Measurements from ENCODE around the gene SLC1A7.

Gene SLC1A7

GRCh38 chr1:53061123-53061858 lies 81.1 kb downstream of the SLC1A7 start:
- no peak for DNase-seq (ENCODE audit: low spot score)

- no peak for DNase-seq (ENCODE audit: low spot score)
Measured at GRCh38 chr1:53060579-53060978, 81.9 kb downstream of the SLC1A7 start.

DNA sequence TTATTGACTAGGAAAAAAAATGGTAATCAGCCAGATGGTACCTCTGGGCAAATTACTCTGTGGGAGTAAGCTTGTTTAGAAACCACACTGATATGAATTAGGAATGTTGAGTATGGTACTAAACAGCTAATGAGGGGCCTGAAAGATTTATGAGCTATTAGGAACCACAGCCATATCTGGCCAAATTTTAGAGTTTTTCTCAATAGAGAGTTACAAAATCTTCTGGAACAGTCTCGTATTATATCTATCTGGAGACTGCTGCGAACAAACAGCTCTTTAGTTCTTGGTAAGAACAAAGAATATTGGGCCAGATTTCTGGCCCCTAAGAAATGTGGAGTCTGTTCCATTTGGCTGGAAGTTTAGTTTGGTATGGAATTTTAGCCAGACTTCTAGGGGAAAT lies 85.3 kb downstream of the SLC1A7 start:
- DNase-seq (ENCODE audit: low spot score) = no peak

GRCh38 chr1:53051676-53052075 lies 90.8 kb downstream of the SLC1A7 start:
- no peak for DNase-seq (ENCODE audit: low spot score)

DNA sequence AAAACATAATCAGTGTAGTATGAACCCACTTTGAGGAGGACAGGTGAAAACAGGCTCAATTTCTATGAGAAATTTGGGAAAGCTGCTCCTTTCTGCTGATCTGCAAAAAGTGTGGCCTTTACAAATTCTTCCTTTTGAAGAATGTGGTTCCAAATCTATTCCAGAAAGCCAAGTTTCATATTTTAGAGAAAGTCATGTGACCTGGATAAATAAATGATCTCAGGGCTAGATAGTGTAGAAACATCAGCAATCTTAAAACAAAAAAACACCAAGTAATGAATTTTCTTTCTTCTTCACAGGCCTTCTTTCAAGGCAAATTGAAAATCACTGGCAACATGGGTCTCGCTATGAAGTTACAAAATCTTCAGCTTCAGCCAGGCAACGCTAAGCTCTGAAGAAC lies 92.1 kb downstream of the SLC1A7 start:
- DNase-seq (ENCODE audit: low spot score) = no peak

DNA sequence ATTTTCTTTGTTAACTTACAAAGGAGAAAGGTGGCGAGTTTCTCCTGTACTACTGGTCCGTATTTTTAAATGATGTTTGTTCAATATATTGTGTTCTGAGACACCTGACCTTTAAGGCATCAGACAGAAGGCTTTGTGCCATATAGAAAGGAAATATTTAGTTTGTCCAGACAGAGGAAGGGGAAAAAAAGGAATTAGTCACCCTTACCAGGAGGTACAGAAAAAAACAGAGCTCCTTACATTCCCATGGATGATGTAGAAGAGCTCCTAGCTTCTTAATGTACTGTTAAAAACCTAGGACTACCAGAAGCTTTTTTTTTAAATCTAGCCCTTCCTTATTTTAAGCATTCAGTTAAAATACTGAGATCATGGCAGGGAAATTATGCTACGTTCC lies 92.9 kb downstream of the SLC1A7 start:
- no peak for DNase-seq (ENCODE audit: low spot score)

DNA sequence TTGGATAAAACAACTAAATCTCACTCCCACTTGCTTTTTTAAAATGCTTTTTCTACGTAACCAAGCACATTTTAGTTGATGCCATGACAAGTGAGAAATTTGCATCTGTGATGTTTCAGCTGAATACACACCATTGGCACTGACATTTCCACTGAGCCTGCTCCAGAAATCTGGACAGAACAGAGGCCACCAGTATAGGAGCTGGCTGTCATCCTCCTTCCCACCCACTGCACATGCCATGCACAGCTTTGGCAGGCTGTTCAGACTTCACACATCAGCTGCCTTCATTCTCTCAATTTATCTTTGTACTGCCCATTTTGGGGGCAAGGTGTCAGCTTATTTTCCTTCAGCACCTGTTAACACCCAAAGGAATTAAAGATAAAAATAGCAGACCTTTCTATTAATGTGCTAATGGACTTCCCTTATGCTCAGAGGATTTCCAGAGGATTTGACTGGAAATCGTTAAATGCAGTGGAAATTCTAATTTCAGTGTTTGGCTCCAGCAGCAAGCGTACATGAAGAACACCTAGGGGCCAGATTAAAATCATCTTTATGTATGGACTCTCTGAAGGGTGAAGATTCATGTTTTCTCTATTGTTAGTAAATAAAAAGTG lies 93.4 kb downstream of the SLC1A7 start:
- DNase-seq (ENCODE audit: low spot score) = peak; percentile 63

DNA sequence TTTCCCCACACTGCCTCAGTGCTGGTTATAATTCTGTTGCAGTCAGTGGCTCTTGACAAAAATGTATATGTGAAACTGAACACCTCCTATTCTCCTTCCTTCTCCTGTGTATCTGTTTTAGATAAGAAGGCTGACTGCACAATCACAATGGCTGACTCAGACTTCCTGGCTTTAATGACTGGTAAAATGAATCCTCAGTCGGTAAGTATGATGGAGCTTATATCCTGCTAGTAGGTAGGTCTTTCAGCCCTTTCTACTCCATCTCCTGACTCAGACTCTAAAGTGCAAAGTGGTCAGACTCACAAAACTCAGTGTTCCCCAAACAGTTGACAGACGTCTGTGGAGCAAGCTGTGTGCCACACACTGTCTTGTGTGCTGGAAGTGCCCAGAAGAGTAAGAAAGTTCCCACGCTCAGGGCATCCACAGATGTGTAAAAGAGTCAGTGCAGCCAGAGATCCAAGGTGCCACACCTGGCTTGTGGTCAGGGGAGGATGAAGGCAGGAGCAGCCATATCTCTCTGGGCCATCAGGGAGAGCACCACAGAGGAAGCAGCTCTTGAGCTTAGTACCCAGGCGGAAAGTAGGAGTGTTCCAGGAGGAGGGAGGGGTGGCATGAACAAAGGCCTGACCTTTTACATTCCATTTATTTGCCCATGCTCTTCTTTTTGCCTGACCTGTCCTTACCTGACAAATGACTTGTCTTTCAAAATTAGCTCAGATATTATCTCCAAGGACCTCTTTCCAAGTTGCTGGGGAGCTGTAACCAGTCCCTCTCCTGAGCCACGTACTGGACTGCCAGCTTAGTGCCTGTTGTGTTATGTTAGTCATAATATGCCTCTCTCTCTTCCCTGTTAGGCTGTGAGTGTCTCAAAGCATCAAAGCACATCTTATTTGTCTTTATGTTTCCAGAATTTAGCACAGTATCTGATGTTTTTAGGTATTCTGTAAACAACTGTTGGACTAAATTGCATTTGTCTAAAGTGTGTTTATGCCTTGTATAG lies 94.4 kb downstream of the SLC1A7 start:
- no peak for DNase-seq (ENCODE audit: low spot score)

DNA sequence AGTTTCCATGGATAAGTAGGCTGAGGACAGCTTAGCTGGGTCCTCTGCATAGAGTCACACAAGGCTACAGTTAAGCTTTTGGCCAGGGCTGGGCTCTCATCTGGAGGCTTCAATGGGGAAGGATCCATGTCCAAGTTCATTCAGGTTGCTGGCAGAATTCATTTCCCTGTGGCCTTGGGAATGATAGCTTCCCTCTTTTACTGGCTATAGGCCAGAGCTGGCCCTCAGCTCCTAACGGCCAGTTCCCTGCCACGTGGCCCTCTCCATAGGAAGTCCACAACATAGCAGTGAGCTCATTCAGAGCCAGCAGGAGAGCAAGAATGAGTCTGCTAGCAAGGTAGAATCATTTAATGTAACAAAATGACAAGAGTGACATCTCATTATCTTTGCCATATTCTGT lies 95.5 kb downstream of the SLC1A7 start:
- no peak for DNase-seq (ENCODE audit: low spot score)

DNA sequence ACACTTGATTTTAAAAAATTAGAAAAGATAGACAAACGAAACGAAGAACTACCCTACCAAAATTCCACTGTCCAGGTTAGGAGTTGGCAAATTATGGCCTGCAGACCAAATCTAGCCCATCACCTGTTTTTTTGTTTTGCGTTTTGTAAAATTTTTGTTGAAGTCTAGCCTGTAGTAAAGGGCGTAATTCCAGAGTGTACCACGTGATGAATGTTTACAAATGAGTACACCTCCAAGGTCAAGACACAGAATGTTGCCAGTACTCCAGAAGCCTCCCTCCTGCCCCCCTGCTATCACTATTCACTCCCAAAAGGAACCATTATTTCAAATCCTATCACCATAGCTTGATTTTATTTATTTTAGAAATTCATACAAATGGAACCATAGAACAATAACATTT lies 97.5 kb downstream of the SLC1A7 start:
- DNase-seq (ENCODE audit: low spot score) = no peak

DNA sequence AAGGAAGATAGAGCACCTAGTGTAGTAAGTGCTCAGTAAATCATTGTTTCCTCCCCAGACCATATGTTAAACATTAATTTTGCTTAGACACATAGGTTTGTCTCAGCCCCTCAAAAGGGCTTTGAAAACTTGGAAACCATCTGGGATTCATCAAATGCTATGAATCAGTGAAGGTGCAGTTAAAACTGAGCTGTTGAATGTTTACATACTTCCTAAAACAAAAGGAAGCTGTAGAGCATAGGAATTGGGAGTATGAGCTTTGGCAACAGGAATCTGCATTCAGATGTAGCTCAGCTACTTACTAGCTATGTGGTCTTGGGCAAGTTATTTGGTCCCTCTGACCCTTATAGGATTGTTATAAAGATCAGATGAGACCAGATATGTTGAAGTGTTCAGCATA lies 99.2 kb downstream of the SLC1A7 start:
- no peak for DNase-seq (ENCODE audit: low spot score)

DNA sequence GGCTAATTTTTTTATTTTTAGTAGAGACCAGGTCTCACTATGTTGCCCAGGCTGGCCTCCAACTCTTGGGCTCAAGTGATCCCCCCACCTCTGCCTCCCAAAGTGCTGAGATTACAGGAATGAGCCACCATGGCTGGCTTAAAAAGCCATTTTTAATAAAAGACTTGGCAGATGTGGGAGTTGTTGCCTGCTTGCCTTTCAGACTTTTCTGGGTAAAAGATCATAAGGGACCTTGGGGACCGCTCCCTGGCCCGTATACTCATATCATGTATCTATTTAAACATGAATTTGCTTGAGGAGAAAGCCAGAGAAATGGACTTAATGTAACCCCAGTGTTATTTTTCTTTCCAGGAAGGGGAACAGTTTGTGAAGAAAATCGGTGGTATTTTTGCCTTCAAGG lies 103.9 kb downstream of the SLC1A7 start:
- DNase-seq (ENCODE audit: low spot score) = no peak
